ENCODE results near the gene ARPC4. TPM values are rescaled to one million over a fixed set of nuclear protein-coding genes. Genes with fewer than 3 reads are reported as not detected.

ARPC4 gene
- polyA plus RNA-seq, 1 experiment = 200 TPM

GRCh38 chr3:9750556-9751411, 42.1 kb upstream of the ARPC4 start:
- Histone ChIP-seq H3K27ac (ENCODE audit: low read depth, low read length) (no peak overlapping the region), H3K27me3 (ENCODE audit: control insufficient read depth, insufficient read depth, low read length) (no peaks in the 10 kb centered on the region), H3K4me3 (ENCODE audit: low read depth, low read length) (peak overlapping the region; percentile 86), H3K9me3 (ENCODE audit: control insufficient read depth, insufficient read depth, low read length) (no peaks in the 10 kb centered on the region)
- DNase-seq (ENCODE audit: low read depth, low spot score) = no peak
- ChIA-PET POLR2A (interaction anchor here (1.8 kb wide), 2 partner anchors 42 to 388 kb away, joined by 4 to 13 read pairs; partner anchors contain the start of genes ARPC4, TADA3 and THUMPD3), CTCF (no interaction called here)
- TF ChIP-seq, protein P1, sequence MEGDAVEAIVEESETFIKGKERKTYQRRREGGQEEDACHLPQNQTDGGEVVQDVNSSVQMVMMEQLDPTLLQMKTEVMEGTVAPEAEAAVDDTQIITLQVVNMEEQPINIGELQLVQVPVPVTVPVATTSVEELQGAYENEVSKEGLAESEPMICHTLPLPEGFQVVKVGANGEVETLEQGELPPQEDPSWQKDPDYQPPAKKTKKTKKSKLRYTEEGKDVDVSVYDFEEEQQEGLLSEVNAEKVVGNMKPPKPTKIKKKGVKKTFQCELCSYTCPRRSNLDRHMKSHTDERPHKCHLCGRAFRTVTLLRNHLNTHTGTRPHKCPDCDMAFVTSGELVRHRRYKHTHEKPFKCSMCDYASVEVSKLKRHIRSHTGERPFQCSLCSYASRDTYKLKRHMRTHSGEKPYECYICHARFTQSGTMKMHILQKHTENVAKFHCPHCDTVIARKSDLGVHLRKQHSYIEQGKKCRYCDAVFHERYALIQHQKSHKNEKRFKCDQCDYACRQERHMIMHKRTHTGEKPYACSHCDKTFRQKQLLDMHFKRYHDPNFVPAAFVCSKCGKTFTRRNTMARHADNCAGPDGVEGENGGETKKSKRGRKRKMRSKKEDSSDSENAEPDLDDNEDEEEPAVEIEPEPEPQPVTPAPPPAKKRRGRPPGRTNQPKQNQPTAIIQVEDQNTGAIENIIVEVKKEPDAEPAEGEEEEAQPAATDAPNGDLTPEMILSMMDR (IDR thresholded peaks at IDR 0.05; ENCODE audit: low read depth, low read length) = no peak

- TF ChIP-seq, protein P1 (IDR thresholded peaks at IDR 0.05; ENCODE audit: low read depth, low read length) = no peak
- CTCF ChIA-PET = no interaction called here
Observed at GRCh38 chr3:9754678-9755077, 38.2 kb upstream of the ARPC4 start.

DNA sequence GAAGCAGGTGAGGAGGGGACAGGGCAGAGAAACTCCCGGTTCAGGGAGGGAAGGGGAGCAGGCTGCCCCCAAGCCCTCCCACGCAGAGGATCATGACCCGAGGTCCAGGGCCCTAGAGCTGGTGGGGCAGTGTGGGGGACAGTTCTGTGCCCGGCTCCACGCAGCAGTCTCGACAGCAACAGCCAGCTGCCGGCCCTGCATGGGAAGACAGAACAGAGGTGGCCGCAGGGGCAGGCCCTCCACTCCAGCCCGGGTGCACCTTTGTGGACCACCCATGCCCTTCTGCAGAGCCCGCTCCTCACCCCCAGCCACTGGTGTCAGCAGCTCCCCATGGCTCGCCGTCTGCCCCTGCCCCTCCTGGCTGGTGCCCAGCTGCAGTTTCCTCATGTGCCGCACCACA, 35.5 kb upstream of the ARPC4 start:
- Histone ChIP-seq H3K27me3 (ENCODE audit: control insufficient read depth, insufficient read depth, low read length) (no peaks in the 10 kb centered on the region), H3K4me3 (ENCODE audit: low read depth, low read length) (no peak overlapping the region), H3K9me3 (ENCODE audit: control insufficient read depth, insufficient read depth, low read length) (no peaks in the 10 kb centered on the region; the same call in 1 of the 2 replicates), H3K27ac (ENCODE audit: low read depth, low read length) (no peak overlapping the region)
- no peak for DNase-seq (ENCODE audit: low read depth, low spot score)
- TF ChIP-seq, protein P1 (IDR thresholded peaks at IDR 0.05; ENCODE audit: low read depth, low read length) = no peak
- POLR2A ChIA-PET = no interaction called here
- CTCF ChIA-PET = no interaction called here

More at GRCh38 chr3:9754678-9755077, 38.2 kb upstream of the ARPC4 start:
- H3K9me3 ChIP-seq (ENCODE audit: control insufficient read depth, insufficient read depth, low read length) = no peaks in the 10 kb centered on the region; the same call in 1 of the 2 replicates
- H3K27me3 ChIP-seq (ENCODE audit: control insufficient read depth, insufficient read depth, low read length) = no peaks in the 10 kb centered on the region
- no peak overlapping the region for H3K27ac ChIP-seq (ENCODE audit: low read depth, low read length)
- POLR2A ChIA-PET = no interaction called here
- no peak overlapping the region for H3K4me3 ChIP-seq (ENCODE audit: low read depth, low read length)
- no peak for DNase-seq (ENCODE audit: low read depth, low spot score)

DNA sequence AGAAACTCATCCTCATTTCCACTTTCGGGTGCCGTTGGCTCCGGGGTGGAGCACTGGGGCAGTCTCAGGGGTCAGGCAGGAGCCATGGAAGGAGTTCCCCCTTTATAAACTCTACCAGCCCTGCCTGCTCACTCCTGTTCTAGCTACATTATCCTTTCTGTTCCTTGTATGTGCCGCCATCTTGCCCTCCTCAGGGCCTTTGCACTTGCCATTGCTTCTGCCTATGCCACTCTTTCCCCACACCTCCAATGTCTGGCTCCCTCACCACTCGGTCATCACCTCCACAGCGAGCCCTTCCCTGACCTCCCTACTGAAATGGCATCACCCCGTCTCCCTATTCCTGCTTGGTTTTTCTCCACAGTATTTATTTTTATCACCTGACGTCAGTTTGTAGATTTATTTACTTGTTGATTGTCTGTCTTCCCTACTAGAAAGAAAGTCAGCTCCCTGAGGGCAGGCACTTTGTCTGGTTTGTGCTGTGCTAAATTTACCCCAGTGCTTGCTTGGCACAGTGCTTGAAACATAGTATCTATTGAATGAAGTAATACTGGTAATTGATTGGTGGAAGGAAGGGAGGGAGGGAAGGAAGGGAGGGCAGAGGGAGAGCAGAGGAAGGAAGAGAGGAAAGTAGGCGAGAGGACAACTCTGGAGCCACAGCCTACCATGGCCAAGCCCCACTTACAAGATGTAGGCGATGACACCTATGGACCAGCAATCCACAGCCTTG, 31.9 kb upstream of the ARPC4 start:
- ChIA-PET POLR2A (no interaction called here), CTCF (no interaction called here)
- TF ChIP-seq, protein P1 (IDR thresholded peaks at IDR 0.05; ENCODE audit: low read depth, low read length) = no peak
- H3K4me3 ChIP-seq (ENCODE audit: low read depth, low read length) = no peak overlapping the region
- H3K9me3 ChIP-seq (ENCODE audit: control insufficient read depth, insufficient read depth, low read length) = no peaks in the 10 kb centered on the region; the same call in 1 of the 2 replicates
- DNase-seq (ENCODE audit: low read depth, low spot score) = no peak
- H3K27ac ChIP-seq (ENCODE audit: low read depth, low read length) = no peak overlapping the region
- no peaks in the 10 kb centered on the region for H3K27me3 ChIP-seq (ENCODE audit: control insufficient read depth, insufficient read depth, low read length)

GRCh38 chr3:9761919-9762318, 31.0 kb upstream of the ARPC4 start:
- DNase-seq (ENCODE audit: low read depth, low spot score) = no peak
- ChIA-PET CTCF (no interaction called here), POLR2A (interaction anchor here (0.7 kb wide), 1 partner anchor 8 kb away, joined by 3 read pairs; no protein-coding TSS in a partner anchor)
- no peaks in the 10 kb centered on the region; the same call in 1 of the 2 replicates for H3K9me3 ChIP-seq (ENCODE audit: control insufficient read depth, insufficient read depth, low read length)
- H3K4me3 ChIP-seq (ENCODE audit: low read depth, low read length) = no peak overlapping the region
- TF ChIP-seq, protein P1 (IDR thresholded peaks at IDR 0.05; ENCODE audit: low read depth, low read length) = no peak
- no peaks in the 10 kb centered on the region for H3K27me3 ChIP-seq (ENCODE audit: control insufficient read depth, insufficient read depth, low read length)
- H3K27ac ChIP-seq (ENCODE audit: low read depth, low read length) = no peak overlapping the region

All from AG04450 (cell line).